Vagina (tissue), 2 donors: Measurements from ENCODE around the gene NINJ2.

Experiments used
- POLR2A ChIP-seq, 2 donors: fragments of 450-650 bp; IDR thresholded peaks; one replicate each; pipeline ENCODE4 v1.6.1; 2017; ENCODE audit warnings: antibody characterized with exemption in 2 of 2, mild to moderate bottlenecking in 2 of 2, moderate library complexity in 2 of 2
- POLR2AphosphoS5 ChIP-seq, 2 donors: sonication (generic); formaldehyde crosslinking; IDR thresholded peaks; one replicate each; pipeline ENCODE4 v1.9.0; 2017; ENCODE audit warnings: antibody characterized with exemption in 2 of 2, mild to moderate bottlenecking in 2 of 2, low read depth in 1 of 2; ENCODE audit not compliant: insufficient read depth in 1 of 2
- TF ChIP-seq, protein P1 (sequence below), 3 experiments: fragments of 450-650 bp in 2 of 3; fragments of 200-600 bp in 1 of 3; sonication (generic) in 1 of 3; IDR thresholded peaks; one replicate each; pipeline ENCODE4 v1.5.1; 2017 to 2019; ENCODE audit warnings: antibody characterized with exemption in 3 of 3, mild to moderate bottlenecking in 2 of 3, moderate library complexity in 2 of 3

GRCh38 chr12:588024-588322, 75.3 kb downstream of the NINJ2 start:
- TF ChIP-seq POLR2AphosphoS5 (IDR thresholded peaks at IDR 0.05; ENCODE audit: insufficient read depth in 1 of 2, low read depth in 1 of 2) (no peak), POLR2A (IDR thresholded peaks at IDR 0.05) (no peak)
- TF ChIP-seq, protein P1, sequence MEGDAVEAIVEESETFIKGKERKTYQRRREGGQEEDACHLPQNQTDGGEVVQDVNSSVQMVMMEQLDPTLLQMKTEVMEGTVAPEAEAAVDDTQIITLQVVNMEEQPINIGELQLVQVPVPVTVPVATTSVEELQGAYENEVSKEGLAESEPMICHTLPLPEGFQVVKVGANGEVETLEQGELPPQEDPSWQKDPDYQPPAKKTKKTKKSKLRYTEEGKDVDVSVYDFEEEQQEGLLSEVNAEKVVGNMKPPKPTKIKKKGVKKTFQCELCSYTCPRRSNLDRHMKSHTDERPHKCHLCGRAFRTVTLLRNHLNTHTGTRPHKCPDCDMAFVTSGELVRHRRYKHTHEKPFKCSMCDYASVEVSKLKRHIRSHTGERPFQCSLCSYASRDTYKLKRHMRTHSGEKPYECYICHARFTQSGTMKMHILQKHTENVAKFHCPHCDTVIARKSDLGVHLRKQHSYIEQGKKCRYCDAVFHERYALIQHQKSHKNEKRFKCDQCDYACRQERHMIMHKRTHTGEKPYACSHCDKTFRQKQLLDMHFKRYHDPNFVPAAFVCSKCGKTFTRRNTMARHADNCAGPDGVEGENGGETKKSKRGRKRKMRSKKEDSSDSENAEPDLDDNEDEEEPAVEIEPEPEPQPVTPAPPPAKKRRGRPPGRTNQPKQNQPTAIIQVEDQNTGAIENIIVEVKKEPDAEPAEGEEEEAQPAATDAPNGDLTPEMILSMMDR (IDR thresholded peaks at IDR 0.05): no peak
